ENCODE measurements around the gene MOGAT1.

DNA sequence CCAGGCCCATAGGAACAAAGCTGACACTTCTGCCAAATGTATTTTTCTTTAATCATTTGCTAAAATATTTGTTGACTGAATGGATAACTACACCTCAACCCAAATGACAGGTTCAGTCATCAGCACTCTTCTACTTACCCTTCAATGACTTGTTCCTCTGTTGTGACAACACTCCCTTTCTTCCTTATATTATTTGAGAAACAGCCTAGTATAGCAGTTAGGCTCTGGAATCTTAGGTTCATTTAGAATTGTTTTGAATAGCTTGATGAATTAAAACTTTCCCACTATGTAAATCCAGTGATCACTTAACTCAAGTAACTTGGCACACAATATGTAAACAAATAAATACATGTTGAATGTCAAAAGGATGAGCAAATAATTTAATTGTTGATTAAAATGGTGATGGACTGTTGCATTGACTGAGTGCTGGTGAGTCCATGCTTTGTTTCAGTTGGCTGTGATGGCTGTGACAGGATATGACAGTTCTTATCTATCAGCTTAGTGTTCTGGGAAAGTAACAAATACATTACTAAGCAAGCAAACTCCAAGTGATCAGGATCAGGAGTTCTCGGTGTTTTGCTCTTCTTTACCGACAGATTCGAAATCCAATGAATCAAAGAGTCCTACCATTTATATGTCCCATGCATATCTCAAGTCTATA, 2.8 kb upstream of the MOGAT1 start:
- no peak for TF ChIP-seq ZNF274 (IDR thresholded peaks at IDR 0.05; ENCODE audit: low read depth, low read length)
- no peak for TF ChIP-seq SUZ12 (IDR thresholded peaks at IDR 0.05; ENCODE audit: extremely low read depth, insufficient read depth, insufficient read length)
- TF ChIP-seq YY1 (IDR thresholded peaks at IDR 0.05; ENCODE audit: insufficient read depth, insufficient read length): no peak

Data from NT2/D1 (cell line).